Measurements from ENCODE around the gene TMEM97.

DNA sequence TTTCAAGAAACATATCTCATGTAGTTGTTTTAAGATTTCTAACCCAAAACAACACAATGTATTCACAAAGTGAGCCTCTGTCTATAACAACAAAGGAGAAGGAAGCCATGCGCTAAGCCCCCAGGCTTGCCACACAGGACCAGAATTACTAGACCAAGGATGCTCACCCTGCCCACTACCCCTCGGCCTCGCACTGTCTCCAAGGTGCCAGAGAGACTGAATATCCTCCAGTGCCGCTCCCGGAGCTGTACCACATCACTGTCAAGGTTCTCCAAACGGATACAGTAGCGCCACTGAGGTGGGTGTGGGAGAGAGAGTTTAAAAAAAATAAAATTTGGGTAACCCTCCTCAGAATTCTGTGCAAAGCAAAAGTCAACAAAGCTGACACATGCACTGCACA, 31.3 kb downstream of the TMEM97 start:
- TF ChIP-seq, protein P1, sequence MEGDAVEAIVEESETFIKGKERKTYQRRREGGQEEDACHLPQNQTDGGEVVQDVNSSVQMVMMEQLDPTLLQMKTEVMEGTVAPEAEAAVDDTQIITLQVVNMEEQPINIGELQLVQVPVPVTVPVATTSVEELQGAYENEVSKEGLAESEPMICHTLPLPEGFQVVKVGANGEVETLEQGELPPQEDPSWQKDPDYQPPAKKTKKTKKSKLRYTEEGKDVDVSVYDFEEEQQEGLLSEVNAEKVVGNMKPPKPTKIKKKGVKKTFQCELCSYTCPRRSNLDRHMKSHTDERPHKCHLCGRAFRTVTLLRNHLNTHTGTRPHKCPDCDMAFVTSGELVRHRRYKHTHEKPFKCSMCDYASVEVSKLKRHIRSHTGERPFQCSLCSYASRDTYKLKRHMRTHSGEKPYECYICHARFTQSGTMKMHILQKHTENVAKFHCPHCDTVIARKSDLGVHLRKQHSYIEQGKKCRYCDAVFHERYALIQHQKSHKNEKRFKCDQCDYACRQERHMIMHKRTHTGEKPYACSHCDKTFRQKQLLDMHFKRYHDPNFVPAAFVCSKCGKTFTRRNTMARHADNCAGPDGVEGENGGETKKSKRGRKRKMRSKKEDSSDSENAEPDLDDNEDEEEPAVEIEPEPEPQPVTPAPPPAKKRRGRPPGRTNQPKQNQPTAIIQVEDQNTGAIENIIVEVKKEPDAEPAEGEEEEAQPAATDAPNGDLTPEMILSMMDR (IDR thresholded peaks at IDR 0.05) = no peak
- no peak for TF ChIP-seq POLR2A (IDR thresholded peaks at IDR 0.05)
